Measurements from ENCODE around the gene REC8. TPM values are rescaled to one million over a fixed set of nuclear protein-coding genes. Genes with fewer than 3 reads are reported as not detected.
A peak's percentile ranks its signal among the peaks of the same experiment; 100 is the strongest.

Gene REC8
- total and polyA plus RNA-seq, 2 of the 13 experiments (the other 11 are each of a cell fraction or from before 2014, with no cell fraction given) = 3.4 to 14.7 TPM

- TF ChIP-seq SYNCRIP (IDR thresholded peaks at IDR 0.05; ENCODE audit: insufficient read depth, low read depth, low read length) (no peak), ZFP37 (CRISPR knock-in tag; IDR thresholded peaks at IDR 0.05; ENCODE audit: borderline replicate concordance) (0 out of 2 replicates have a peak, but pooled peaks have one; percentile 85), POGK (CRISPR knock-in tag; conservative IDR thresholded peaks at IDR 0.05) (peak; percentile 98), U2AF2 (IDR thresholded peaks at IDR 0.05; ENCODE audit: low read depth, low read length) (peak; percentile 98), SP4 (CRISPR knock-in tag; IDR thresholded peaks at IDR 0.05) (peak; percentile 94), CREM (IDR thresholded peaks at IDR 0.05) (peak; percentile 97; the same call in 1 of the 2 replicates), CREM (CRISPR knock-in tag; IDR thresholded peaks at IDR 0.05) (no peak; the same call in 1 of the 2 replicates), HNF4A (CRISPR knock-in tag; IDR thresholded peaks at IDR 0.05) (peak; percentile 71), DNMT1 (CRISPR knock-in tag; IDR thresholded peaks at IDR 0.05) (peak; percentile 97; the same call in 1 of the 2 replicates), IRF2 (CRISPR knock-in tag; IDR thresholded peaks at IDR 0.05) (peak; percentile 100), MEIS2 (CRISPR knock-in tag; IDR thresholded peaks at IDR 0.05) (peak; percentile 66), AHR (CRISPR knock-in tag; IDR thresholded peaks at IDR 0.05) (peak; percentile 99), EHMT2 (IDR thresholded peaks at IDR 0.05; ENCODE audit: borderline replicate concordance, low read depth, low read length) (peak; percentile 89; the same call in 1 of the 2 replicates), NKX3-1 (CRISPR knock-in tag; IDR thresholded peaks at IDR 0.05) (peak; percentile 94), ZNF558 (CRISPR knock-in tag; IDR thresholded peaks at IDR 0.05; ENCODE audit: borderline replicate concordance) (no peak), RCOR2 (CRISPR knock-in tag; IDR thresholded peaks at IDR 0.05) (peak; percentile 88), ZKSCAN5 (CRISPR knock-in tag; IDR thresholded peaks at IDR 0.05) (peak; percentile 57; the same call in 1 of the 2 replicates), RFX1 (IDR thresholded peaks at IDR 0.05) (peak; percentile 99), ZNF574 (CRISPR knock-in tag; IDR thresholded peaks at IDR 0.05) (peak; percentile 98), KDM5B (CRISPR knock-in tag; IDR thresholded peaks at IDR 0.05; ENCODE audit: borderline replicate concordance) (peak; percentile 100), ZNF317 (CRISPR knock-in tag; IDR thresholded peaks at IDR 0.05) (peak; percentile 96), E2F1 (CRISPR knock-in tag; IDR thresholded peaks at IDR 0.05) (peak; percentile 90), HES4 (CRISPR knock-in tag; IDR thresholded peaks at IDR 0.05; ENCODE audit: borderline replicate concordance) (peak; percentile 62), PHB2 (IDR thresholded peaks at IDR 0.05; ENCODE audit: partially characterized antibody) (no peak), ISX (CRISPR knock-in tag; conservative IDR thresholded peaks at IDR 0.05) (peak; percentile 45), SIX4 (CRISPR knock-in tag; IDR thresholded peaks at IDR 0.05) (peak; percentile 90)
Observed at GRCh38 chr14:24188251-24189058, 16.6 kb downstream of the REC8 start, which contains the start of gene IPO4 (continued).

Measured in HepG2 (cell line).